HCT116 (cell line): ENCODE data around the gene PHF2.

Source experiments
- CBX3 ChIP-seq: IDR thresholded peaks from 2 replicates; pipeline ENCODE4 v1.6.1; 2012; ENCODE audit warnings: low read depth
- CTCF ChIP-seq, 3 experiments: fragments of 200-600 bp in 1 of 3; sonication (generic) in 1 of 3; IDR thresholded peaks in 2 of 3; conservative IDR thresholded peaks in 1 of 3; 2 replicates each; pipeline ENCODE4 v1.5.1; 2012 to 2017; ENCODE audit warnings: low read depth in 2 of 3, low read length in 2 of 3, antibody characterized with exemption in 1 of 3, borderline replicate concordance in 1 of 3, control low read depth in 1 of 3, mild to moderate bottlenecking in 1 of 3, mixed read lengths in 1 of 3, mixed run types in 1 of 3, moderate library complexity in 1 of 3; ENCODE audit not compliant: insufficient read depth in 1 of 3
- EGR1 ChIP-seq: IDR thresholded peaks from 2 replicates; pipeline ENCODE4 v1.6.1; 2012; ENCODE audit warnings: low read depth
- EZH2phosphoT487 ChIP-seq: fragments of 200-600 bp; IDR thresholded peaks from 2 replicates; pipeline ENCODE4 v1.6.1; 2018; ENCODE audit warnings: antibody characterized with exemption, borderline replicate concordance
- JUND ChIP-seq: IDR thresholded peaks from 2 replicates; pipeline ENCODE4 v1.6.1; 2012
- POLR2AphosphoS5 ChIP-seq: IDR thresholded peaks from 2 replicates; pipeline ENCODE4 v1.6.1; 2011; ENCODE audit warnings: mild to moderate bottlenecking, low read depth, low read length, moderate library complexity
- TF ChIP-seq, protein P1 (sequence below): IDR thresholded peaks from 2 replicates; pipeline ENCODE4 v1.6.1; 2012

DNA sequence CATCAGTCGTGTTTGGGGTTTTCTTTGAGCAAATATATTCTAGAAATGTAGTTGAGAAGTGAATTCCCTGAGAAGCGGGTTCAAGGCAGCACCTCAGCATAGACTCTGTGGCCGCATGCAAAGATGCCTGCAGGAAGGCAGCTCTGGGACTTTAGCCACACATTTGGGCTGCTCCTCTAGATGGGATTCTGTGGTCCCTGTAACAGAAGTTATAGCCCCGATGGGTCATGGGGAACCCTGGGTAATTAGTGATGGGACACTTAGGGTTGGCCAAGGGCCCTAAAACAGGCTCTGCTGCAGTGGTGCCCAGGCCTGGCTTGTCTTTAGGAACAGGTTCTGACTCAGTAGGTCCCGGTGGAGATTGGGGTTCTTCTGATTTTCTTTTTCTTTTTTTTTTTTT lies 36.8 kb downstream of the PHF2 start:
- TF ChIP-seq EGR1 (no peak), CTCF (IDR thresholded peaks at IDR 0.05 in 2 of 3, conservative IDR thresholded peaks at IDR 0.05 in 1 of 3; ENCODE audit: borderline replicate concordance in 1 of 3, insufficient read depth in 1 of 3, low read depth in 2 of 3, low read length in 2 of 3) (no peak), CBX3 (no peak), EZH2phosphoT487 (no peak), JUND (no peak), POLR2AphosphoS5 (no peak)
- TF ChIP-seq, protein P1, sequence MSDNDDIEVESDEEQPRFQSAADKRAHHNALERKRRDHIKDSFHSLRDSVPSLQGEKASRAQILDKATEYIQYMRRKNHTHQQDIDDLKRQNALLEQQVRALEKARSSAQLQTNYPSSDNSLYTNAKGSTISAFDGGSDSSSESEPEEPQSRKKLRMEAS, result no peak
